ENCODE data around the gene WDFY4.

- TF ChIP-seq CTCF (IDR thresholded peaks at IDR 0.05) (no peak), POLR2A (IDR thresholded peaks at IDR 0.05) (no peak), POLR2AphosphoS5 (IDR thresholded peaks at IDR 0.05) (no peak), EP300 (IDR thresholded peaks at IDR 0.05; ENCODE audit: low read depth) (no peak)
Measured at GRCh38 chr10:48794074-48794473, 109.4 kb downstream of the WDFY4 start.
